UCSD-AML1 (cell line): ENCODE measurements around the gene MICAL2.

Experiments used
- DNase-seq: peaks from one replicate; lab custom pipeline; 2025; ENCODE audit not compliant: unreplicated experiment; lab: John Stamatoyannopoulos, UW

The MICAL2 gene

GRCh38 chr11:12200991-12201985, 90.9 kb downstream of the MICAL2 start:
- DNase-seq, result peak; percentile 73

- DNase-seq, result no peak
Measured at GRCh38 chr11:12202661-12203310, 92.4 kb downstream of the MICAL2 start.

- DNase-seq, result no peak
Measured at GRCh38 chr11:12204506-12204905, 94.1 kb downstream of the MICAL2 start.

DNA sequence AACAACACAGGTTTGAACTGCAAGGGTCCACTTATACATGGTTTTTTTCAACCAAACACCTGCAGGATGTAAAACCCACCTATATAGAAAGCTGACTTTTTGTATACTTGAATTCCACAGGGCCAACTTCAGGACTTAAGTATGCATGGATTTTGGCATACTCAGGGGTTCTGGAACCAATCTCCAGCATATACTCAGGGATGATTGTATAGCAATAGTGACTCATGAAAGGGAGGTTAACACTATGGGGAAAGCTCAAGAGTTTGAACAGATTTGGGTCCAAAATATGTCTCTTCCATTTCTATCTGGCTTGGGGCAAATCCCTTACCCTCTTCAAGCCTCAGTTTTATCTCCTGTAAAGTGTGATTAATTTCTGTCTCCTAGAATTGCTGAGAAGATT, 94.9 kb downstream of the MICAL2 start:
- DNase-seq, result no peak

DNA sequence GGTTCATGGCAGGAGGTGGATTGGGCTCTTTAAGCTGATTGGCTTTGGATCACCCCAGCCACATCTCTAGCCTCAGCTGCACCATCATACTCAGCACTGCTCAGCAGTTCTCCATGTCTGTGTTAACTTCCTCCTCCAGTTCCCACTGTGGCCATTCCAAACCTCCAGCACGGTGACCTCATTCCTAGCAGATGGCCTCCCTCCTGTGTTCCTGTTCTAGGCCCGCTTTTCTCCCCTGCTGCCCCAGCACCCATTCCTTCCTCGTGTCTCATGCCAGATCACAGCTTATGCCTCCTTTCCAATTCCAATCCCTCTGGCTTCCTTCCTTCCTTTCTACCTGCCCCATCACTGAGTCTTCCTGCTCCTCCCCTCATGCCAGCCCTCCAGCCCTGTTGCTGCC, 96.1 kb downstream of the MICAL2 start:
- DNase-seq, result no peak

GRCh38 chr11:12207384-12208150, 97.2 kb downstream of the MICAL2 start:
- DNase-seq, result no peak

DNA sequence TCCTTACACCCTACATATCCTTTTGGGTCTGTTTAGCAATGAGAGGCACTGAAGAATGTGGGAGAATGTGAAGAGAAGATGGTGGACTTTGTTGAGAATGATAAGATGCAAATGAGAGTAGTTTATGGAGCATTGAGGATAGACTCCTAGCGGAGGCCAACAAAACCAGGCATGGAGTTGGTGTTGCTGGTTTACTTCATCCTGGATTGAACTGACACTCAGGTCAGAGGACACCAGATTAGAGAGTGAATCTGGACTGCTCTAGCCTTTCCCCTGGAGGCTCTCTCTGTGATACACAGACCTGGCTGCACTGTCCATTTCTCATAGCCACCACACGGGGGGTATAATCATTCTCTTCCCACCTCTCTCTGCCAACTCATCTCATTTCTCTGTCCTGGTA, 98.7 kb downstream of the MICAL2 start:
- no peak for DNase-seq

GRCh38 chr11:12210200-12210599, 99.8 kb downstream of the MICAL2 start:
- DNase-seq, result no peak

DNA sequence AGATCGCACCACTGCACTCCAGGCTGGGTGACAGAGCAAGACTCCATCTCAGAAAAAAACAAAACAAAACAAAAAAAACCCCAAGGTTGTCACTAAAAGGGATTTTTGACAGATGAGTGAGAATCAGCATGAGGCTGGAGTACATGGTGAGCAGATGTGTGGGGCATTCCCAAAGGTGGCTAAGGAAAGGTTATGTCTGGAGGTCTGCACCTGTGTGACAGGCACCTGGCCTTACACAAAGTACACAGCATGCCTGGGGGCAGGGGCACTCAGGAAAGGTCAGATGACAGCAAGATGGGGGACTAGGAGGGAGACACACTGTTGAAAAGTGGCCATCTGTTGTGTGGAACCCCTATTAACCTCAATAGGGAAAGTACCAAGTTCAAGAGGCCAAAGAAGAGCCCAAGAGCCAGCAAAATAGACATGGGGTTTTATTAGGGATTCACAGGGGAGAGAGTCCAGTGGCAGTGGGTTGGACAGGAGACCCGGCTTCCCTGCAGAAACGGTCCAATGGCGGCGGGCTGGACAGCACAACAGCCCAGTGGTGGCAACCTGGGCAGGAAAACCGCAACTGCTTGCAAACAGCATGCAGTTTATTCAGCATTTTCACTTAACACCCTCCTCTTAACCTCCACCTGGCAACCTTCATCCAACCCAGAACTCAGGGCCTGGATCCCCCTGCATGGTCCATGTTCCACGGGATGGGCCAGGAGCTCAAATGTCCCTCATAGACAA, 101.1 kb downstream of the MICAL2 start:
- DNase-seq, result no peak

DNA sequence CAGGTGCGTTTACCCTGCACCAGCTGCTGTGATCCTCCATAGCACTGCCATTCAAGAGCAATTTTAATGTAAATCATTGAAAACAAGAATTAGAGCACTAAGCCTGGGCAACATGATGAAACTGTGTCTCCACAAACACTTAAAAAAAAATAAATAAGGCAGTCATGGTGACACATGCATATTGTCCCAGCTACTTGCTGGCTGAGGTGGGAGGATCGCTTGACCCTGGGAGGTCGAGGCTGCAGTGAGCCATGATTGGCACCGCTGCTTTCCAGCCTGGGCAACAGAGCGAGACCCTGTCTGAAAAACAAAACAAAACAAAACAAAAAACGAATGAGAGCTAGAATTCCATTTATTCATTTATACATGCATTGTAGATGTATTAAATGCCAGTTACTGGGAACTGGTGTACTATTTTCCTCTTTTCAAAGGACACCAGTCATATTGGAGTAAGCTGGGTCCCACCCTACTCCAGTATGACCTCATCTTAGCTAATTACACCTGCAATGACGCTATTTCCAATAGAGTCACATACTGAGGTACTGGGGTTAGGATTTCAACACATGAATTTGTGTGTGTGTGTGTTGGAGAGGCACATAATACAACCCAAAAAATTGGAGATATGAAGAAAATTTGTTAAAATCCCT, 101.9 kb downstream of the MICAL2 start:
- DNase-seq, result no peak

DNA sequence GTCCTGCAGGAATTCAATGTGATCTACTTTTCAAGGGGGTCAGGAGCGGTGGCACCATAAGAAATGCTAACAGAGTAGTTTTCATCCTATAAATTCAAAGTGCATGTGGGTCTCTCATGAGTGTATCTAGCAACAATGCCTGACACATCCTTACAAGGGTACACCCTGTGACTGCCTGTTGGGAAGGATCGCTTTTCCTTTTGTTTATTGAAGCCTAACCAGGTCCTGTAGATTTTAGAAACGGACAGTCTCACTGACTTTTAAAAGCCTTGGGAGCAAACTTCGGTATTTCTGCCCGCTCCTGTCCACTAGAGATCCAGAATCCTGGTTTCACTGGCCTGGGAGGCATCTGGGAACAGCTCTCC, 102.4 kb downstream of the MICAL2 start:
- no peak for DNase-seq

- DNase-seq, result no peak
Measured at GRCh38 chr11:12213883-12214282, 103.5 kb downstream of the MICAL2 start.

- no peak for DNase-seq
Measured at GRCh38 chr11:12214751-12215150, 104.4 kb downstream of the MICAL2 start.

- DNase-seq, result peak; percentile 39
Measured at GRCh38 chr11:12215181-12215593, 104.8 kb downstream of the MICAL2 start.

GRCh38 chr11:12216041-12216451, 105.7 kb downstream of the MICAL2 start:
- no peak for DNase-seq

GRCh38 chr11:12216671-12217374, 106.4 kb downstream of the MICAL2 start:
- DNase-seq, result peak; percentile 72

GRCh38 chr11:12217879-12218278, 107.5 kb downstream of the MICAL2 start:
- DNase-seq, result no peak

GRCh38 chr11:12218909-12219308, 108.5 kb downstream of the MICAL2 start:
- DNase-seq, result no peak

- DNase-seq, result no peak
Measured at GRCh38 chr11:12219757-12220156, 109.4 kb downstream of the MICAL2 start.

- DNase-seq, result no peak
Measured at GRCh38 chr11:12220305-12220704, 109.9 kb downstream of the MICAL2 start.
